ENCODE data around the gene LMAN2. TPM values are rescaled to one million over a fixed set of nuclear protein-coding genes. Genes with fewer than 3 reads are reported as not detected.
"Not testable (repeated sequence)": the region's sequence is repeated elsewhere in the genome, so short reads cannot be mapped to it uniquely, and the experiment has no call there.

Gene LMAN2
- polyA plus RNA-seq, 1 donor (not counting 4 experiments of a cell fraction or from before 2014, with no cell fraction given): 105 TPM

DNA sequence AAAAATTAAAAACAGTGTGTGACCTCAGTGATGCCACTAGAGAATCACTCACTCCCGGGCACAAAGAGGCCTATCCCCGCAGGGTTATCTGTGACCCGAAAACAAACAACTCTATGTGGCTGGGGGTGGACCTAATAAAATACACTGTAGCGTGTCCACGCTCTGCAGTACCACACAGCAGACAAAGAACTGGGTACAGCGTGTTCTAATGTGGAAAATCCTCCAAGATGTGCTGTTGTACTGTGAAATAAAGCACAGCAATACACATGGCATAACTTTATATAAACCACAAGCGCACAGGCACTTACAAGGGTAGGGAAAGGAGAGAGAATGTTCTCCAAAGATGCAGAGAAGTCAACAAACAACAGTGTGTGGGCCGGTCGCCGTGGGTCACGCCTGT, 24.6 kb upstream of the LMAN2 start:
- Histone ChIP-seq H3K27me3 (ENCODE audit: control insufficient read depth, extremely low read depth, insufficient read depth, low read length) (no peaks in the 10 kb centered on the region), H3K4me2 (ENCODE audit: control insufficient read depth, extremely low read depth, insufficient read depth, low read depth, low read length) (no peak overlapping the region), H3K9ac (ENCODE audit: control insufficient read depth, extremely low read depth, insufficient read depth, low read length) (no peak overlapping the region), H3K36me3 (ENCODE audit: control insufficient read depth in 2 of 2, extremely low read depth in 1 of 2, insufficient read depth in 2 of 2, low read length in 2 of 2) (no peaks in the 10 kb centered on the region), H3K4me1 (ENCODE audit: control insufficient read depth, extremely low read depth, insufficient read depth, low read length) (peaks cover 37% of the 10 kb centered on the region), H3K9me1 (ENCODE audit: control insufficient read depth, extremely low read depth, insufficient read depth, low read length) (peaks cover 2% of the 10 kb centered on the region), H3K27ac (ENCODE audit: control insufficient read depth, insufficient read depth, low read length) (no peak overlapping the region), H4K20me1 (ENCODE audit: control insufficient read depth, extremely low read depth, insufficient read depth, low read length) (no peaks in the 10 kb centered on the region), H3K79me2 (ENCODE audit: control insufficient read depth, insufficient read depth, low read length) (no peaks in the 10 kb centered on the region), H3K9me3 (ENCODE audit: control insufficient read depth, low read depth, low read length) (no peaks in the 10 kb centered on the region), H3K4me3 (ENCODE audit: control insufficient read depth in 2 of 3, extremely low read depth in 1 of 3, insufficient read depth in 2 of 3, low read depth in 1 of 3, low read length in 3 of 3) (no peak overlapping the region), H2AFZ (ENCODE audit: control insufficient read depth, low read length) (no peak overlapping the region)
- FAIRE-seq (no peak), DNase-seq (ENCODE audit: low read depth, low spot score) (no peak)
- no peak for TF ChIP-seq EZH2 (IDR thresholded peaks at IDR 0.05; ENCODE audit: low read length)
- TF ChIP-seq CTCF (optimal IDR thresholded peaks at IDR 0.05 in 1 of 3, IDR thresholded peaks at IDR 0.05 in 1 of 3, conservative IDR thresholded peaks at IDR 0.05 in 1 of 3; ENCODE audit: extremely low read depth in 1 of 3, insufficient read depth in 2 of 3, low read length in 3 of 3): no peak
- dilution Hi-C loops (cut with MboI; ENCODE audit: extremely low pct_ligation_motif_present, low sequenced_read_pairs): no loop called here

GRCh38 chr5:177375516-177375915, 24.0 kb upstream of the LMAN2 start:
- H3K27ac ChIP-seq (ENCODE audit: control insufficient read depth, insufficient read depth, low read length); dilution Hi-C loops (cut with MboI; ENCODE audit: extremely low pct_ligation_motif_present, low sequenced_read_pairs): not testable (repeated sequence)

GRCh38 chr5:177374211-177374610, 22.7 kb upstream of the LMAN2 start:
- Histone ChIP-seq H3K36me3 (ENCODE audit: control insufficient read depth in 2 of 2, extremely low read depth in 1 of 2, insufficient read depth in 2 of 2, low read length in 2 of 2) (peaks cover 0 to 4% of the 10 kb centered on the region in 2 experiments), H3K4me2 (ENCODE audit: control insufficient read depth, extremely low read depth, insufficient read depth, low read depth, low read length) (peak overlapping the region; percentile 70), H2AFZ (ENCODE audit: control insufficient read depth, low read length) (peak overlapping the region; percentile 49), H3K4me3 (ENCODE audit: control insufficient read depth in 2 of 3, extremely low read depth in 1 of 3, insufficient read depth in 2 of 3, low read depth in 1 of 3, low read length in 3 of 3) (peak overlapping the region in 2 of 3 experiments; percentile 27 to 32), H3K9ac (ENCODE audit: control insufficient read depth, extremely low read depth, insufficient read depth, low read length) (no peak overlapping the region), H3K27ac (ENCODE audit: control insufficient read depth, insufficient read depth, low read length) (no peak overlapping the region), H3K4me1 (ENCODE audit: control insufficient read depth, extremely low read depth, insufficient read depth, low read length) (peaks cover 35% of the 10 kb centered on the region), H3K9me1 (ENCODE audit: control insufficient read depth, extremely low read depth, insufficient read depth, low read length) (peaks cover 2% of the 10 kb centered on the region), H3K79me2 (ENCODE audit: control insufficient read depth, insufficient read depth, low read length) (no peaks in the 10 kb centered on the region), H3K27me3 (ENCODE audit: control insufficient read depth, extremely low read depth, insufficient read depth, low read length) (no peaks in the 10 kb centered on the region), H3K9me3 (ENCODE audit: control insufficient read depth, low read depth, low read length) (no peaks in the 10 kb centered on the region), H4K20me1 (ENCODE audit: control insufficient read depth, extremely low read depth, insufficient read depth, low read length) (no peaks in the 10 kb centered on the region)
- no peak for DNase-seq (ENCODE audit: low read depth, low spot score)
- no peak for TF ChIP-seq EZH2 (IDR thresholded peaks at IDR 0.05; ENCODE audit: low read length)
- TF ChIP-seq CTCF (optimal IDR thresholded peaks at IDR 0.05 in 1 of 3, IDR thresholded peaks at IDR 0.05 in 1 of 3, conservative IDR thresholded peaks at IDR 0.05 in 1 of 3; ENCODE audit: extremely low read depth in 1 of 3, insufficient read depth in 2 of 3, low read length in 3 of 3): no peak
- FAIRE-seq: peak; percentile 74
- dilution Hi-C loops (cut with MboI; ENCODE audit: extremely low pct_ligation_motif_present, low sequenced_read_pairs): no loop called here

More at GRCh38 chr5:177375516-177375915, 24.0 kb upstream of the LMAN2 start:
- H3K27me3 ChIP-seq (ENCODE audit: control insufficient read depth, extremely low read depth, insufficient read depth, low read length); H3K9me1 ChIP-seq (ENCODE audit: control insufficient read depth, extremely low read depth, insufficient read depth, low read length); H3K79me2 ChIP-seq (ENCODE audit: control insufficient read depth, insufficient read depth, low read length); H3K36me3 ChIP-seq (ENCODE audit: control insufficient read depth in 2 of 2, extremely low read depth in 1 of 2, insufficient read depth in 2 of 2, low read length in 2 of 2); H4K20me1 ChIP-seq (ENCODE audit: control insufficient read depth, extremely low read depth, insufficient read depth, low read length); H3K4me2 ChIP-seq (ENCODE audit: control insufficient read depth, extremely low read depth, insufficient read depth, low read depth, low read length); FAIRE-seq; H3K9me3 ChIP-seq (ENCODE audit: control insufficient read depth, low read depth, low read length); H3K4me3 ChIP-seq (ENCODE audit: control insufficient read depth in 2 of 3, extremely low read depth in 1 of 3, insufficient read depth in 2 of 3, low read depth in 1 of 3, low read length in 3 of 3); DNase-seq (ENCODE audit: low read depth, low spot score); H2AFZ ChIP-seq (ENCODE audit: control insufficient read depth, low read length); H3K9ac ChIP-seq (ENCODE audit: control insufficient read depth, extremely low read depth, insufficient read depth, low read length): not testable (repeated sequence)
- peaks cover 38% of the 10 kb centered on the region for H3K4me1 ChIP-seq (ENCODE audit: control insufficient read depth, extremely low read depth, insufficient read depth, low read length)
